IPS-18a (cell line): ENCODE measurements around the gene DUSP15.

Source experiments
- H3K27ac ChIP-seq: one replicate; pipeline ENCODE4 v1.5.1; 2013; ENCODE audit warnings: low read length
- H3K27me3 ChIP-seq: one replicate; pipeline ENCODE4 v1.6.1; 2013; ENCODE audit warnings: mild to moderate bottlenecking, low read length; ENCODE audit not compliant: control insufficient read depth, insufficient read depth
- H3K36me3 ChIP-seq: one replicate; pipeline ENCODE4 v1.6.1; 2013; ENCODE audit warnings: low read depth, low read length; ENCODE audit not compliant: control insufficient read depth
- H3K4me1 ChIP-seq: one replicate; pipeline ENCODE4 v1.6.1; 2013; ENCODE audit warnings: low read depth, low read length; ENCODE audit not compliant: control insufficient read depth
- H3K4me3 ChIP-seq: one replicate; pipeline ENCODE4 v1.5.1; 2013; ENCODE audit warnings: low read length
- H3K9ac ChIP-seq: one replicate; pipeline ENCODE4 v1.6.1; 2013; ENCODE audit warnings: mild to moderate bottlenecking, low read length, moderate library complexity
- H3K9me3 ChIP-seq: one replicate; pipeline ENCODE4 v1.6.1; 2013; ENCODE audit warnings: low read depth, low read length; ENCODE audit not compliant: control insufficient read depth

The DUSP15 gene

DNA sequence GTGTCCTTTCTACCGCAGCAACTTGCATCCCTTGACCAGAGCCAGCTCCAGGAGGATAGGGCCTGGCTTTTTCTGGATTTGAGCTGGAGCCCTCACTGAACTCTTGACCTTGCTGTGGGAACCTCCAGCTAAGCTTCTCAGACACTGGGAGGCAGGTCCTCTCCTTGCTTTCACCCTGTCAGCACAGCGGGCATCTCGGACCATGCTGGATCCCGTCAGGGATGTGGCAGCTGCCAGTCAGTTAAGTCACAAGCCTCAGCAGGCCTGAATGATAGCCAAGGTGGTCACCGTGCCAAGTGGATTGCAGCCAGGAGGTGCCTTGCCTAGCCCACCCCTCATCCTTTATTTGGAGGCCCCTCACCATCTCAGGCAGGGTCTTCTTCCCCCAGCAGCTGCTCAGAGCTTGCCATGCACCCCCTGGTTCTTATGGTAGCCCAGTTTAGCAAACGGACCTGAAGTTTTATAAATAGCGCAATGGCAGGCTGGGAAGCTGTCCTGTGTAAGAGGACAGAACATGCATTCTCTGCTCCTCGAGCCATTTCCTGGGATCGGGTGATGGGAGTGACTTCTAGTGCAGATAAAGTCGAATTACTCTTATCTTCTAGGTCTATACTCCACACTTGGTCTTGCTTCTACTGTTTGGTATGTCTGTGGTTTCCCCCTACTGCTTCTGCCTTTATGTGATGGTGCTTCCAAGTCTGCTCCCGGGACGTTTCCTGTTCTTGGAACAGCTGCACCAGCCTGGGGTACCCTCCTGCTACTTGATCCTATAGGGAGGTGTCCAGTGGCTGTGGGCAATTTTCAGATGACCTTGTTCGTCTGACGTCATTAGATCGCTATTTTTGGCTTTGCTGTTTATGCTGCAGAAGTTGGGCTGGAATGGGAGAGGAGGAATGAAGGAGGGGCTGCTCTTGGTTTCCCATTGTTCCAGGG lies 58.3 kb downstream of the DUSP15 start:
- no peaks in the 10 kb centered on the region for H3K36me3 ChIP-seq
- H3K27ac ChIP-seq = no peak overlapping the region
- no peaks in the 10 kb centered on the region for H3K27me3 ChIP-seq
- H3K4me3 ChIP-seq = no peak overlapping the region
- no peak overlapping the region for H3K9ac ChIP-seq
- H3K9me3 ChIP-seq = no peaks in the 10 kb centered on the region
- H3K4me1 ChIP-seq = no peaks in the 10 kb centered on the region

DNA sequence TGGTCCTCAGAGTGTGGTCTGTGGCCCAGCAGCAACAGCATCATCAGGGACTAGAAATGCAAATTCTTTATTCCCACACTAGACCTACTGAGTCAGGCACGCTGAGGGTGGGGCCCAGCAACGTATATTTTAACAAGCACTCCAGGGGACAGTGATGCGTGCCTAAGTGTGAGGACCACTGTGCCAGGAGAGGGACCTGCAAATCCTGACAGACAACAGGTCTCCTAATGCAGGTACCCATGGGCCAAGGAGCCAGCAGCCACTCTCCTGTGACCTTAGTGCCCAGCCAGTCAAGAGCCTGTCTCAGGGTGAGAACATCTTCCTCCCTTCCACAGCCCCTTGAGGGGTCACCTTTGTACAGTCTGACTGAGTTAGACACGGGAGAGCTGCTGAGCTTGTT lies 59.1 kb downstream of the DUSP15 start:
- no peak overlapping the region for H3K4me3 ChIP-seq
- no peaks in the 10 kb centered on the region for H3K9me3 ChIP-seq
- H3K9ac ChIP-seq = no peak overlapping the region
- H3K27me3 ChIP-seq = no peaks in the 10 kb centered on the region
- no peak overlapping the region for H3K27ac ChIP-seq
- peaks cover 3% of the 10 kb centered on the region for H3K36me3 ChIP-seq
- no peaks in the 10 kb centered on the region for H3K4me1 ChIP-seq
